D721Med (cell line): ENCODE measurements around the gene STIM2.

Experiments
- DNase-seq: peaks from one replicate; pipeline ENCODE4 v3.0.0; 2011; ENCODE audit warnings: low spot score; ENCODE audit not compliant: insufficient read length
- FAIRE-seq: peaks from 2 replicates; lab custom pipeline; 2011; peaks lifted over from hg19 to GRCh38; lab: Jason Lieb, UNC
- TF ChIP-seq, protein P1 (sequence below): IDR thresholded peaks from 2 replicates; pipeline ENCODE4 v1.5.1; 2012; ENCODE audit warnings: mild to moderate bottlenecking, control low read depth; ENCODE audit not compliant: insufficient read depth; ENCODE audit errors: missing control alignments

The STIM2 gene

DNA sequence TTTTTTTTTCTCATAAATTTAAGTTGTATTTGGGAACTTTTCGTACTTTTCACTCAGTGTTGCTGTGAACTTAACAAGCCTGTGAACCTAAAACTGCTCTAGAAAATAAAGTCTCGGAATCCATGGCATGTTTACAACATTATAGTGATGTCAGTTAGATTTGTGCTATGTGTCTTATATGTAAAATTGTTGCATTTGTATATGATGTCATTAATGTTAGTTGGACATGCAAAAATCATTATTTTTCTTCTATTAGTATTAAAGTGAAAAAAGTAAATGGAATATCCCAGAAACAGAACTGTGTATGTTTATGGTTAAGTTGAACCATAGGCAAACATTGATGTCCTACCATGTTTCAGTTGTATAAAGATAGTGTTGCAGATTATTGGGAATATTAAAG lies 85.2 kb downstream of the STIM2 start:
- TF ChIP-seq, protein P1, sequence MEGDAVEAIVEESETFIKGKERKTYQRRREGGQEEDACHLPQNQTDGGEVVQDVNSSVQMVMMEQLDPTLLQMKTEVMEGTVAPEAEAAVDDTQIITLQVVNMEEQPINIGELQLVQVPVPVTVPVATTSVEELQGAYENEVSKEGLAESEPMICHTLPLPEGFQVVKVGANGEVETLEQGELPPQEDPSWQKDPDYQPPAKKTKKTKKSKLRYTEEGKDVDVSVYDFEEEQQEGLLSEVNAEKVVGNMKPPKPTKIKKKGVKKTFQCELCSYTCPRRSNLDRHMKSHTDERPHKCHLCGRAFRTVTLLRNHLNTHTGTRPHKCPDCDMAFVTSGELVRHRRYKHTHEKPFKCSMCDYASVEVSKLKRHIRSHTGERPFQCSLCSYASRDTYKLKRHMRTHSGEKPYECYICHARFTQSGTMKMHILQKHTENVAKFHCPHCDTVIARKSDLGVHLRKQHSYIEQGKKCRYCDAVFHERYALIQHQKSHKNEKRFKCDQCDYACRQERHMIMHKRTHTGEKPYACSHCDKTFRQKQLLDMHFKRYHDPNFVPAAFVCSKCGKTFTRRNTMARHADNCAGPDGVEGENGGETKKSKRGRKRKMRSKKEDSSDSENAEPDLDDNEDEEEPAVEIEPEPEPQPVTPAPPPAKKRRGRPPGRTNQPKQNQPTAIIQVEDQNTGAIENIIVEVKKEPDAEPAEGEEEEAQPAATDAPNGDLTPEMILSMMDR: no peak
- DNase-seq: no peak
- FAIRE-seq: no peak

DNA sequence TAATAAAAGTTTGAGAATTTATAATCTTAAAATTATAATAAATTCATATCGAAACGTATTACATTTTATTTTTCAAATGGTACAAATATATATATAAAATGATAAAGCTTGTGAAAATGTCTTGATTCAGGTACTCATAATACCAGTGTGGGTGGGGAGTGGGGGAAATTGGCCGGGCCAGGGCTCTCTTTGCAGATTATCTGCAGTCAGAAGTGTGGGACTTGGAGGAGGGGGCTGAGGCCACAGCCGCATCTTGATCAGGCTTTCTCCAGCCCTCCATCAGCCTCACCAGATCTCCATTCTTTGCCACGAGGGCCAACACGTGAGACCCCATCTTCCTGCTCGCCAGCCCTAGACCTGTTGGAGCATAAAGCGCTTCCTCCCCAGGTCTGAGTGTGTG lies 86.7 kb downstream of the STIM2 start:
- DNase-seq: no peak
- FAIRE-seq: no peak
- TF ChIP-seq, protein P1: no peak

DNA sequence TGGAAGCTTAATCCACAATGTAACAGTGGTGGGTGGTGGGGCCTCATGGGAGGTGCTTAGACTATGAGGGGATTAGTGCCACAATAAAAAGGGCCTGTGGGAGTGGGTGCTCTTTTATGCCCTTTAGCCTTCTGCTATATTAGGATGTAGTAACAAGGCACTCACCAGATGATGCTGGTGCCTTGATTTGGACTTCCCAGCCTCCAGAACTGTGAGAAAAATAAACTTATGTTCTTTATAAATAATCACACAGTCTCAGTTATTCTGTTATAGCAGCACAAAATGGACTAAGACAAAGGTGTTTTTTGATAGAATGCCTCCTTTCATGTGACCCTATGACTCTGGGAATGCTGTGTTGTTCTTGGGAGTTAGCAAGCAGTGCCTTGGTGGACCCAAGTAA lies 89.8 kb downstream of the STIM2 start:
- DNase-seq (no peak), FAIRE-seq (no peak)
- TF ChIP-seq, protein P1: no peak

DNA sequence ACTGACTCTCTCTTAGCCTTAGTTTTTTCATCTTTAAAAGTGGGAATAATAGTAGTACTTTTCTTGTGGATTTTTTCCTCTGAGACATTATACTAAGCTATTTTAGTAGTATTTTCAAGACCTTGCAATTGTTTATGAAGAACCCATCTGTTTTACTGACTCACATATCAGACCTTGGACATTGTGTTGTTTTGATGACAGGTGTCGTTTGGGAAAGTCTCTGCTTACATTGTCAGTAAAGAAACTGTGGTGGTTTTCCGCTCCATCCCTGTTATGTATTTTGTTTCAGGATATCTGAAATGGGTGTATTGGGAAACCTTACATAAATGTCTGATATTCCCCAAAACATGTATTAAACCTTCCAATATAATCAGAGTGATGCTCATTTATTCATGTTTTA lies 92.2 kb downstream of the STIM2 start:
- FAIRE-seq (no peak), DNase-seq (no peak)
- TF ChIP-seq, protein P1: no peak

DNA sequence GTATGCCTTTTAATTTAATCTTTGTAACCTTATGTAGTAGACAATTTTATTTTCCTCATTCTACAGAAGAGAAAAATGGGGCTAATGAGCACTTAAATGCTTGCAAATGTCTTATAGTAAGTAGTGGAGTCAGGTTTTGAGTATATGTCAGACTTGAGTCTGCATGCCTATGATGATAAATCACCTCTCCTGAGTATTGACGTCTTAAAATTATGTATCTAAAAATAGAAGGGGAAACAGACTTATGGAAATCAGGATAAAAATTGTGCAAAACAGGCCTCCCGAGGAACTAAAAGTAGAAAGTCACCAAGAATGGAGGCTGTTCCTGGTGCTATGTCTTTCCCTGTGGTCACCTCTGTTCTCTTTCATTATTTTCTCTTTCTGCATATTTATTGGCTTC lies 92.7 kb downstream of the STIM2 start:
- TF ChIP-seq, protein P1: no peak
- DNase-seq: no peak
- no peak for FAIRE-seq

DNA sequence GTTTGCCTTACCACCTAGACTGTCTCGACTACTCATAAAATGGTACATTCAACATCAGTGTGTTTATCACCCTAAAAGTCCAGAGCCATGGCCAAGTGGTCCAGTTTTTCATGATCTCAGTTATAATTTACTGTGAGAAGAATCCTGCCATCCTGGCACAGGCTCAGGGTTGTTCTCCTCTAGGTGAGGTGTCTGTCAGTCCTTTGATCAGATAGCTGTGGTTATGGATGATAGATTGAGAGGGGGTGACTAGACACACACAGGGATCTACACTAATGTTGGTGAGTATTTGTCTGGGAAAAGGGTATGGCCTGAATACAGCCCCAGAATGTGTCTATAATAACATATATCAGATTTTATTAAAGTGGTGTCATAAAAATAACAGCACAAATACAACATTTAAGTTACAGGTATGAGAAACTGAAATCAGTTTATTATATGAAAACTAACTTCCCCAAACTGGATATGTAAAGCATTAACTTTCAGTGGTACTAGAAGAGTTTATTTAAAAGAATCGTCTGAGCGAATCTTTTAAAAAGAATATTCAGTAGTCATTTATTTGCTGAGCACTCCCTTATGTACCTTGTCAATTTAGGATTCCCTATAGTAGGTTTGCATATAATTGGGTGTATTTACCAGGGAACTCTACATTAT lies 93.3 kb downstream of the STIM2 start:
- TF ChIP-seq, protein P1: no peak
- no peak for DNase-seq
- FAIRE-seq: no peak

DNA sequence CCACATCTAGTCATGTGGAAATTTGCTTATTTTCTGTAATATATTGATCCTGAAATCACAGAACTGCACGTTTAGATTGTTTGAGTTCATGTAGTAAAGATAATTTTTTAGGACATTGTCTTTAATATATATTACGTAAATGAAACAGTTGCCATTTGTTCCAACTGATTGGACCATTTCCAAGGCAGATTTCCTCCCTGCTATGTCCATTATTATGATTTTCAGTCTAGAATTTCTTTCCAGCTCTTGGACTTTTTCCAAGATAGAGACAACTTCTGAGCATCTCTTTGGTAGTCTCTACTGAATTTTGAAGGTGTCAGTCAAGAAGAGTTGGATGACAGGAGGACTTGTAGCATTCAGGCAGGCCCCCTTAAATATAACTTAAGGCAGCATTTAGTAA lies 94.6 kb downstream of the STIM2 start:
- TF ChIP-seq, protein P1: no peak
- no peak for FAIRE-seq
- no peak for DNase-seq
